ENCODE results near the gene CAPN5. TPM values are rescaled to one million over a fixed set of nuclear protein-coding genes. Genes with fewer than 3 reads are reported as not detected.

The CAPN5 gene
- total and polyA plus RNA-seq, 2 of the 13 experiments (the other 11 are each of a cell fraction or from before 2014, with no cell fraction given): 0.27 to 1.2 TPM

- FAIRE-seq: no peak
- no peak overlapping the region for H3K4me3 ChIP-seq (replicated peaks in 1 of 3; ENCODE audit: insufficient read depth in 1 of 3, low read depth in 2 of 3, low read length in 3 of 3)
- no peaks in the 10 kb centered on the region for H3K9me3 ChIP-seq (ENCODE audit: low read length)
- BruUV-seq (replicated peaks): no TSS peak
- 9% methylated on average over 1 of the region's 8 CpGs for WGBS (ENCODE audit: low lambda C conversion rate)
- no peak overlapping the region for H3K27ac ChIP-seq (ENCODE audit: extremely low read length, insufficient read depth, low read length)
- H2AFZ ChIP-seq (ENCODE audit: low read length): no peak overlapping the region
- ATAC-seq: no peak
- no peak overlapping the region for H3K9ac ChIP-seq (ENCODE audit: insufficient read depth, low read depth, low read length)
- ChIA-PET CTCF (ENCODE audit: low intra/inter-chr PET ratio, low total read pairs) (no interaction called here), POLR2A (no interaction called here)
- H3K4me2 ChIP-seq (ENCODE audit: low read depth, low read length): no peak overlapping the region
- no peak for DNase-seq (ENCODE audit: low spot score)
- peaks cover 21% of the 10 kb centered on the region for H3K4me1 ChIP-seq (ENCODE audit: insufficient read depth, low read length)
- intact Hi-C loops (cut with micrococcal nuclease; ENCODE audit: unreplicated experiment): no loop called here
- in situ Hi-C loops (cut with HindIII; ENCODE audit: extremely low pct_ligation_motif_present, low pct_unique_long_range_greater_than_20kb): no loop called here
- TF ChIP-seq ZNF629 (CRISPR knock-in tag; conservative IDR thresholded peaks at IDR 0.05) (no peak), HNF4A (CRISPR knock-in tag; IDR thresholded peaks at IDR 0.05) (no peak), ZHX1 (CRISPR knock-in tag; IDR thresholded peaks at IDR 0.05; ENCODE audit: low read depth) (no peak), ZNF549 (CRISPR knock-in tag; IDR thresholded peaks at IDR 0.05) (no peak), ISX (CRISPR knock-in tag; conservative IDR thresholded peaks at IDR 0.05) (no peak), NRL (CRISPR knock-in tag; IDR thresholded peaks at IDR 0.05; ENCODE audit: borderline replicate concordance) (no peak), RCOR2 (CRISPR knock-in tag; IDR thresholded peaks at IDR 0.05) (no peak), RBFOX2 (IDR thresholded peaks at IDR 0.05; ENCODE audit: low read depth, low read length) (no peak)
- TF ChIP-seq, protein P1, sequence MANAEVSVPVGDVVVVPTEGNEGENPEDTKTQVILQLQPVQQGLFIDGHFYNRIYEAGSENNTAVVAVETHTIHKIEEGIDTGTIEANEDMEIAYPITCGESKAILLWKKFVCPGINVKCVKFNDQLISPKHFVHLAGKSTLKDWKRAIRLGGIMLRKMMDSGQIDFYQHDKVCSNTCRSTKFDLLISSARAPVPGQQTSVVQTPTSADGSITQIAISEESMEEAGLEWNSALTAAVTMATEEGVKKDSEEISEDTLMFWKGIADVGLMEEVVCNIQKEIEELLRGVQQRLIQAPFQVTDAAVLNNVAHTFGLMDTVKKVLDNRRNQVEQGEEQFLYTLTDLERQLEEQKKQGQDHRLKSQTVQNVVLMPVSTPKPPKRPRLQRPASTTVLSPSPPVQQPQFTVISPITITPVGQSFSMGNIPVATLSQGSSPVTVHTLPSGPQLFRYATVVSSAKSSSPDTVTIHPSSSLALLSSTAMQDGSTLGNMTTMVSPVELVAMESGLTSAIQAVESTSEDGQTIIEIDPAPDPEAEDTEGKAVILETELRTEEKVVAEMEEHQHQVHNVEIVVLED (CRISPR knock-in tag; IDR thresholded peaks at IDR 0.05; ENCODE audit: borderline replicate concordance): no peak
- H3K79me2 ChIP-seq (ENCODE audit: insufficient read depth, low read length): no peaks in the 10 kb centered on the region
- no peaks in the 10 kb centered on the region for H3K36me3 ChIP-seq (replicated peaks in 1 of 2; ENCODE audit: control insufficient read depth in 1 of 2, insufficient read depth in 2 of 2, low read length in 2 of 2)
- peaks cover 1 to 13% of the 10 kb centered on the region in 2 experiments; a peak in 2 of 5 replicates for H3K27me3 ChIP-seq (ENCODE audit: control insufficient read depth in 1 of 2, insufficient read depth in 2 of 2, low read length in 2 of 2)
- H4K20me1 ChIP-seq (ENCODE audit: insufficient read depth, low read length): no peaks in the 10 kb centered on the region
Measured at GRCh38 chr11:77123591-77123990, 56.8 kb downstream of the CAPN5 start.

Data from HepG2 (cell line).